Gastroesophageal sphincter (tissue), 4 donors: ENCODE results near the gene VSNL1. TPM values are rescaled to one million over a fixed set of nuclear protein-coding genes. Genes with fewer than 3 reads are reported as not detected.

ENCODE experiments used
- total RNA-seq, 4 donors: library from RNA; depleted of rRNA; stranded (reverse); fragments of >200 nt; gene quantifications; one replicate each; pipeline ENCODE4 v1.1.0, GENCODE V29; 2016

VSNL1 gene
- total RNA-seq, 4 donors from 2014 or later, result 0.40 to 5.2 (median 0.76) TPM

Other genes with a start within 250 kb of the VSNL1 start
- gene RAD51AP2, start 22.3 kb upstream of the VSNL1 start, total RNA-seq, result under 1 TPM in 1 of 4 donors, not detected in 3; 0.13 TPM
- gene SMC6, start 213.1 kb downstream of the VSNL1 start, total RNA-seq, result 10 to 100 TPM; 11.2 to 16.7 (median 14.1) TPM
- 1 to 10 TPM; 1.4 to 5.8 (median 3.0) TPM for gene GEN1, start 213.4 kb downstream of the VSNL1 start, total RNA-seq